Ovary (tissue), 9 donors: ENCODE measurements around the gene ALKBH2. TPM values are rescaled to one million over a fixed set of nuclear protein-coding genes. Genes with fewer than 3 reads are reported as not detected.
A peak's percentile ranks its signal among the peaks of the same experiment; 100 is the strongest.
"Not testable (repeated sequence)": the region's sequence is repeated elsewhere in the genome, so short reads cannot be mapped to it uniquely, and the experiment has no call there.

Experiments used
- DNase-seq, 5 donors: peaks; one replicate each; pipeline ENCODE4 v3.0.0-alpha.2; 2019 to 2020
- H3K27ac ChIP-seq, 2 donors: fragments of 200-600 bp; one replicate each; pipeline versions ENCODE4 v1.5.1 to v1.8.0; 2019 to 2022
- H3K27me3 ChIP-seq: fragments of 200-600 bp; one replicate; pipeline ENCODE4 v1.8.0; 2022
- H3K36me3 ChIP-seq: fragments of 200-600 bp; sonication (generic); one replicate; pipeline ENCODE4 v1.5.1; 2019
- H3K4me1 ChIP-seq: one replicate; pipeline ENCODE4 v1.8.1; 2013; ENCODE audit warnings: mild to moderate bottlenecking, moderate library complexity; ENCODE audit not compliant: insufficient read depth
- H3K4me3 ChIP-seq: fragments of 200-600 bp; sonication (generic); one replicate; pipeline ENCODE4 v1.5.1; 2017
- H3K9me3 ChIP-seq, 2 donors: fragments of 200-600 bp in 1 of 2; sonication (generic) in 1 of 2; one replicate each; pipeline versions ENCODE4 v1.5.1 to v1.8.1; 2013 to 2019; ENCODE audit warnings: mild to moderate bottlenecking in 1 of 2, moderate library complexity in 1 of 2
- CTCF ChIP-seq, 3 donors: fragments of 450-650 bp in 2 of 3; fragments of 200-600 bp in 1 of 3; IDR thresholded peaks; one replicate each; pipeline versions ENCODE4 v1.5.1 to v1.8.0; 2016 to 2022; ENCODE audit warnings: antibody characterized with exemption in 3 of 3, mild to moderate bottlenecking in 1 of 3
- EP300 ChIP-seq: sonication (generic); formaldehyde crosslinking; IDR thresholded peaks from one replicate; pipeline ENCODE4 v1.6.1; 2017; ENCODE audit warnings: antibody characterized with exemption
- POLR2A ChIP-seq: fragments of 450-650 bp; IDR thresholded peaks from one replicate; pipeline ENCODE4 v1.6.1; 2017; ENCODE audit warnings: antibody characterized with exemption, mild to moderate bottlenecking, moderate library complexity
- WGBS, 3 donors: extraction: QIAGEN DNeasy Blood & Tissue Kit in 1 of 3; methylation state at CpG; one replicate each; pipeline versions ENCODE4 v1.1.5 to v1.1.7; 2013 to 2017; 5-methylcytosine and 5-hydroxymethylcytosine counted together
- intact Hi-C, 4 donors: fragments of 100-400 bp; cut with DNase I; formaldehyde crosslinking; loops; one replicate each; pipeline versions ENCODE4 v1.11.0 to v1.15.1; 2022 to 2023
- polyA plus RNA-seq, 2 donors: library from polyadenylated mRNA; stranded (reverse); fragments of 200-250 nt in 1 of 2; fragments of 350-450 nt in 1 of 2; fragmentation: Illumina TruSeq in 1 of 2; extraction: RNeasy Lipid Tissue Mini Kit (QIAGEN cat#74804) in 1 of 2; gene quantifications; one replicate each; pipeline ENCODE4 v1.2.3, GENCODE V29; 2013 to 2014
- total RNA-seq, 7 donors: library from RNA; depleted of rRNA in 2 of 7; stranded (reverse); fragments of >200 nt in 2 of 7; fragmentation: NEBNext Ultra II Directional in 3 of 7; extraction: Animal tissue kit (Norgen Biotek cat#: 25700) in 3 of 7; gene quantifications; one replicate each; pipeline versions ENCODE4 v1.1.0 to v1.2.4, GENCODE V29; 2016 to 2023
- donor health status: DM: no; HTN: no; CAD: no; lungs with moderate emphysema.
- donor health status: DM: no; HTN: no; CAD: no.
- donor health status: Bipolar disorder and iron deficiency.
- donor health status: DM: yes; HTN: yes; CAD: no.
- donor health status: DM: no; HTN: no; CAD: no.
- donor health status: DM: yes; HTN: yes; CAD: no.

The ALKBH2 gene
- total and polyA plus RNA-seq, 9 donors: 11.3 to 26.4 (median 21.1) TPM

DNA sequence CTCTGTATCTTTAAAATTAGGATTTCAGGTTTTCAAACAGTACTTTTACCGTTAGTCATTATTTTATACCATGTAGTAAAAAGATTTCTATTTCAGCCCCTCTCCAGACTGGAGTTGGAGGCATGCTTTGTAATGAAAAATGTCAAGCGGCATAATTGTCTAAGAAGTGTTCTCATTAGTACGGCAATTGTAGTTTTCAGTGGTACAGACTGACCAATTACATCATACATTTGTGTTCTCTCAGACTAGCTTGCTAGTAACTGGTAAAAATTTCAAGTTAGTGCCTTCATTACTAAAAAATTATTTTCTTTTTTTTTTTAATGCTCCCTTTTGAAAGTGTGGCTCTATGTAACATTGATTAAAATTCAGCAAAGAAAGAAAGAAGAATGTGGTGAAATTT is 36.4 kb downstream of the ALKBH2 start:
- no peak for DNase-seq
- WGBS, 3 donors: 78 to 82% (median 80%) methylated on average over 3 of the region's 3 CpGs
- intact Hi-C loops: no loop called here
- Histone ChIP-seq H3K27me3 (no peaks in the 10 kb centered on the region), H3K27ac (no peak overlapping the region), H3K9me3 (no peaks in the 10 kb centered on the region), H3K4me3 (no peak overlapping the region), H3K4me1 (peaks cover 11% of the 10 kb centered on the region), H3K36me3 (no peaks in the 10 kb centered on the region)
- TF ChIP-seq EP300 (no peak), POLR2A (no peak), CTCF (IDR thresholded peaks at IDR 0.05) (no peak)

GRCh38 chr12:109054520-109054919 is 38.8 kb downstream of the ALKBH2 start:
- no peak for DNase-seq
- no peak overlapping the region for H3K27ac ChIP-seq
- intact Hi-C loops: no loop called here

DNA sequence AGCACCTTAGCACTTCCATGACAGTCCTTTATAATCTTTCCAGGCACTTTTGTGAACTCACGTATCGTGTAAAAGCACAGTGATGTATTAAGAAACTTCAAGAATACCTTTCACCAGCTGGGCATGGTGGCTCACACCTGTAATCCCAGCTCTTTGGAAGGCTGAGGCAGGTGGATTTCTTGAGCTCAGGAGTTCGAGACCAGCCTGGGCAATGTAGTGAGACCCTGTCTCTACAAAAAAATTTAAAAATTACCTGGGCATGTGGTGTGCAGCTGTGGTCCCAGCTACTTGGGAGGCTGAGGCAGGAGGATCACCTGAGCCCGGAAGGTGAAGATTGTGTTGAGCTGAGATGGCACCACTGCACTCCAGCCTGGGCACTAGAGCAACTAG is 39.2 kb downstream of the ALKBH2 start:
- H3K36me3 ChIP-seq, H3K4me3 ChIP-seq, H3K27ac ChIP-seq, H3K27me3 ChIP-seq, H3K9me3 ChIP-seq, intact Hi-C loops, DNase-seq: not testable (repeated sequence)
- 88 to 96% (median 89%) methylated on average over 4 of the region's 4 CpGs for WGBS, 3 donors
- H3K4me1 ChIP-seq: peaks cover 11% of the 10 kb centered on the region

More at GRCh38 chr12:109054520-109054919, 38.8 kb downstream of the ALKBH2 start:
- Histone ChIP-seq H3K36me3 (no peaks in the 10 kb centered on the region), H3K4me1 (peaks cover 11% of the 10 kb centered on the region), H3K4me3 (no peak overlapping the region), H3K9me3 (no peaks in the 10 kb centered on the region), H3K27me3 (no peaks in the 10 kb centered on the region)
- no peak for TF ChIP-seq CTCF (IDR thresholded peaks at IDR 0.05)
- no peak for TF ChIP-seq POLR2A
- TF ChIP-seq EP300: no peak

DNA sequence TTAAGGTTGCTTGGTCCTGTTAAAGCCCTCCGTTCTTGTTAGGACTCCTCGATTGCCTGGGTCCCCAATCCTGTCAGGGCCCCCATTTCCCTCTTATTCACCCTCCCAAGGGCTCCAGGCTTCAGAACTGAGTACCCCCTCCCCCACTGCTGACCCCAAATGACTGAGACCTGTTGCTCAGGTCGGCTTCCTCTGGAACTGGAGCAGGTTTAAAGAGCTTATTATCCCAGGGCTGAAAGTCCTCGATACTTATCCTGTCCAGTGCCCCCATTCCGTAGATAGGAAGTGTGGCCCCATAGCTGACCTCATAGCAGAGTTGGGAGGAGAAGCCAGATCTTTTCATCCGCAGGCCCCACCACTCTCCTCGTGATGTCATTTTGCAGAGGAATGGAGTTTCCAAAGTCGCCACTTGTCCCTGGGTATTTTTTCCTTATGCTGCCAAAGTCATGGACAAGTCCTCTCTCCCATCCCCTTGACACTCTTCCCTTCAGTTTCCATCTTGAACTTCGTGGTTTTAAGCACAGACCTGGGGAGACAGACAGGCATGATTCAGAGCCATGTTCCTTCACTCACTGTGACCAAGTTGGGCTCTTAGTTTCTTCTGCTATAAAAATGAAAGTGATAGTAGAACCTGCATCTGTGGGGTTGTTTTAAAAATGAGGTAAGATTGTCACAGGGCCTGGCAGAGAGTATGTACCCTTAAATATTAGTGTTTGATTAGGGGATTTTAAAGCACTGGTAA is 39.7 kb downstream of the ALKBH2 start:
- 17 to 25% (median 20%) methylated on average over 9 of the region's 9 CpGs for WGBS, 3 donors
- TF ChIP-seq EP300: no peak
- TF ChIP-seq CTCF (IDR thresholded peaks at IDR 0.05): no peak
- no peak for TF ChIP-seq POLR2A
- H3K4me3 ChIP-seq: peak overlapping the region; percentile 80
- H3K36me3 ChIP-seq: no peaks in the 10 kb centered on the region
- intact Hi-C loops: no loop called here
- H3K9me3 ChIP-seq: no peaks in the 10 kb centered on the region
- no peak for DNase-seq
- H3K27me3 ChIP-seq: no peaks in the 10 kb centered on the region
- H3K4me1 ChIP-seq: peaks cover 11% of the 10 kb centered on the region
- H3K27ac ChIP-seq: peak overlapping the region; percentile 47 to 77
